Stimulated activated CD4-positive, alpha-beta T cell treated with anti-CD3 and anti-CD28 coated beads, Interleukin-1b, Interleukin-23, amount 100 ng/mL, for 1 hour (primary cell): ENCODE results near the gene DHODH.
"Not testable (repeated sequence)": the region's sequence is repeated elsewhere in the genome, so short reads cannot be mapped to it uniquely, and the experiment has no call there.

Experiments
- DNase-seq, 2 donors: peaks; one replicate each; pipeline ENCODE4 v3.0.0-alpha.2; 2020; ENCODE audit warnings: low read depth in 2 of 2

Gene DHODH

GRCh38 chr16:72054254-72054847 is 45.8 kb downstream of the DHODH start, which contains the start of gene HP:
Gene HP (plus strand): TSS chr16:72054505. CDS start chr16:72054653, 148 bp downstream.
- not testable (repeated sequence) for DNase-seq

DNA sequence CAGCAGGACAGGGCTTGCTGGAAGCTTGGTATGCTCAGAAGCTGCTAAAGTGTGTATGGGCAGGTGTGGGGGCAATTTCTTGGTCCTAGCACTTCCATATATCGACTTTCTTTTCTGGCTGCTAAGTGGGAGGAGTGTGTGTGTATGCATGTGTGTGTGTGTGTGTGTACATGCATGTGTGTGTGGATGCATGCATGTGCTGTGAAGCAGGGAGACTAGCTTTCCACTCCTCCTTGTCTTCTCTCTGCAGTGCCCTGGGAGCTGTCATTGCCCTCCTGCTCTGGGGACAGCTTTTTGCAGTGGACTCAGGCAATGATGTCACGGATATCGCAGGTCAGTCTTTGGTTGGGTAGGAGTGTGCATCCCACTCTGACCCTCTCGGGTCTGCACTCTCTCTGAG is 47.4 kb downstream of the DHODH start:
- no peak for DNase-seq

- not testable (repeated sequence) for DNase-seq
Observed at GRCh38 chr16:72057313-72057712, 48.8 kb downstream of the DHODH start.

DNA sequence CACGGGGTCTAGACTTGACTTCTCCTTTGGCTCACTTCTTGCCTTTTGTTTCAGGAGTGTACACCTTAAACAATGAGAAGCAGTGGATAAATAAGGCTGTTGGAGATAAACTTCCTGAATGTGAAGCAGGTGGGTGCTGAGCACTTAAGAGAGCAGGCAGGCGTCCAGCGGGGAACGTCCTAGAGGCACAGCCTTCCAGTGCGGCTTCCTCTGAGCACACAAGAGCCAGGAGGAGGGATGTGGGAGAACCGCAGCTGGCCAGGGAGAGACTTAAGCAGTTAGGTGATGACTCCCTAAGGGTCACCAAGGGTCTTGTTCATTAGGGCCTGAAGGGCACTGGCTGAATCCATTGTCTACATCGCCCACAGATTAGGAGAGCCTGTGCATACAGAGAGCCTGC is 50.5 kb downstream of the DHODH start:
- DNase-seq = not testable (repeated sequence)

DNA sequence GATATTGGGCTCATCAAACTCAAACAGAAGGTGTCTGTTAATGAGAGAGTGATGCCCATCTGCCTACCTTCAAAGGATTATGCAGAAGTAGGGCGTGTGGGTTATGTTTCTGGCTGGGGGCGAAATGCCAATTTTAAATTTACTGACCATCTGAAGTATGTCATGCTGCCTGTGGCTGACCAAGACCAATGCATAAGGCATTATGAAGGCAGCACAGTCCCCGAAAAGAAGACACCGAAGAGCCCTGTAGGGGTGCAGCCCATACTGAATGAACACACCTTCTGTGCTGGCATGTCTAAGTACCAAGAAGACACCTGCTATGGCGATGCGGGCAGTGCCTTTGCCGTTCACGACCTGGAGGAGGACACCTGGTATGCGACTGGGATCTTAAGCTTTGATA is 51.9 kb downstream of the DHODH start:
- no peak for DNase-seq

DNA sequence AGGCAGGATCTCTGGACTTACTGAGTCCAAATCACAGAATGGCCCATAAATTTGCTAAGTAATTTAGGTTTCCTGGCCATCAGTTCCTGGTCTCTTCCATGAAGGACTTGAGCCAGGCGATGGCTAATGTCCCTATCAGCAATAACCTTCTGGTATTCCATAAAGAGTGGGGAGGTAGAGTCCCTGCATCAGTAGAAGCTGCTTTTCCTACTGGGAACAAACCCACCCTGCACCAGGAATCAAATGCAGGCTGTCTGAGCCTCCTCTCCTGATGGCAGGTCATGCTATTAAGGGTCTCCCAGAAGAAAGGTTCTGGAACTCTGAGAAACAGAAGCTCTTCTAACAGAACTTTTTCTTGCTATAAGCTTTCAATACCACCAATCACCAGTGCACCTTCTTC is 53.0 kb downstream of the DHODH start:
- no peak for DNase-seq

DNA sequence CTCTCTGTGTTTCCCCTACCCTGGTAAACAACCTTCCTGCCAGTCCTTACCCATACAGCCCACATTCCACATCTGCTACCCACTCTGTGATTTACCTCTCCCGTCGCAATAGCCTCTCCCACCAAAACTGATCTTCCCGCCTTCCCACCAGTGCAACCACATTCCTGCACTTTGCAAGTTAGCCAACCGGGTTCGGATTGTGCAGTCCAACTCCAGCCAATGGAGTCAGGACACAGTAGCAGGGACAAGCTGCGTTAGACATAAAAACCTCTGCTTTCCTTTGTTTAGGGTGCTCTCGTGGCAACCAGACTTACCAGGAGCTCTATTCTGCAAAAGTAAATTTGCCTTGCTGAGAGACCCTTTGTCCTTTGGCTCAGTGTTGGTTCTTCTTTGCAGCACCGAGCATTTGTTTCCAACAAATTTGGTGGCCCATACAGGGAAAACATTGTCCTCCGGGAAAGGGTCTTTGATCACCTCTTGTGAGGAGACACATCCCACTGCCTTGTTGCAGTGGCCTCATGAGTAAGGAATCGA is 55.9 kb downstream of the DHODH start:
- DNase-seq = no peak

- DNase-seq = no peak
Observed at GRCh38 chr16:72066747-72067146, 58.2 kb downstream of the DHODH start.

GRCh38 chr16:72068930-72069329 is 60.4 kb downstream of the DHODH start:
- no peak for DNase-seq

DNA sequence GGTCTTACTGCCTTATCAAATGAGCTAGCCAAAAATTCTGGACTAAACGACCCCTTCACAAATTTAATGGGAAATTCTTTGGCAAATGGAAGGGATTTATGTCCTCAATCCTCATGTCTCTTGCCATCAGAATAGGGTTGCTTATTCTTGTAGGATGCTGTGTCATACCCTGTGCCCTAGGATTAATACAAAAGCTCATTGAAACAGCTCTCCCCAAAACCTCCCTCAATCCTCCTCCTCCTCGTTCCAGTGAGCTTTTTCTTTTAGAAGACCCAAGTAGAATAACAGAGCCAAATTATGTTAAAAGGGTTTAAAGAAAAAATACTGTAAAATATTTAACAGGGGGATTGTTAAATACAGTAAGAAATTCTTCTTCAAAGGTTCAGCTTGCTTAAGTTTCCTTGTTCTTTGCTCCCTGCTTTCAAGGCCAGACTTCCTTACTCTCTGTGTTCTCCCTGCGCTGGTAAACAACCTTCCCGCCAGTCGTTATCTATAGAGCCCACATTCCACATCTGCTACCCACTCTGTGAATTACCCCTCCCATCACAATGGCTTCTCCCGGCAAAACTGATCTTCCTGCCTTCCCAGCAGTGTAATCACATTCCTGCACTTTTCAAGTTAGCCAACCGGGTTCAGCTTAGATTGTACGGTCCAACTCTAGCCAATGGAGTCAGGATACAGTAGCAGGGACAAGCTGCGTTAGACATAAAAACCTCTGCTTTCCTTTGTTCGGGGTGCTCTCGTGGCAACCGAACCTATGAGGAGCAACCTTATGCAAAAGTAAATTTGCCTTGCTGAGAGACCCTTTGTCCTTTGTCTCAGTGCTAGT is 64.2 kb downstream of the DHODH start:
- no peak for DNase-seq

- no peak for DNase-seq
Observed at GRCh38 chr16:72073560-72074230, 65.2 kb downstream of the DHODH start.

DNA sequence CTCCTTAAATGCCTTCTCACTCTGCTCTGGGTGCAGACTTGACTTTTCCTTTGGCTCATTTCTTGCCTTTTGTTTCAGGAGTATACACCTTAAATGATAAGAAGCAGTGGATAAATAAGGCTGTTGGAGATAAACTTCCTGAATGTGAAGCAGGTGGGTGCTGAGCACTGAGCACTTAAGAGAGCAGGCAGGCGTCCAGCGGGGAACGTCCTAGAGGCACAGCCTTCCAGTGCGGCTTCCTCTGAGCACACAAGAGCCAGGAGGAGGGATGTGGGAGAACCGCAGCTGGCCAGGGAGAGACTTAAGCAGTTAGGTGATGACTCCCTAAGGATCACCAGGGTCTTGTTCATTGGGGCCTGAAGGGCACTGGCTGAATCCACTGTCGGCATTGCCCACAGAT is 66.5 kb downstream of the DHODH start:
- DNase-seq = not testable (repeated sequence)
